ENCODE data around the gene R3HDM1.
A peak's percentile ranks its signal among the peaks of the same experiment; 100 is the strongest.
"Not testable (repeated sequence)": the region's sequence is repeated elsewhere in the genome, so short reads cannot be mapped to it uniquely, and the experiment has no call there.

The R3HDM1 gene

GRCh38 chr2:135647836-135648579, 116.7 kb downstream of the R3HDM1 start:
- no peak for DNase-seq

- no peak for DNase-seq
Measured at GRCh38 chr2:135650721-135651120, 119.4 kb downstream of the R3HDM1 start.

GRCh38 chr2:135651717-135652116, 120.4 kb downstream of the R3HDM1 start:
- no peak for DNase-seq

GRCh38 chr2:135654239-135654638, 123.0 kb downstream of the R3HDM1 start:
- not testable (repeated sequence) for DNase-seq

DNA sequence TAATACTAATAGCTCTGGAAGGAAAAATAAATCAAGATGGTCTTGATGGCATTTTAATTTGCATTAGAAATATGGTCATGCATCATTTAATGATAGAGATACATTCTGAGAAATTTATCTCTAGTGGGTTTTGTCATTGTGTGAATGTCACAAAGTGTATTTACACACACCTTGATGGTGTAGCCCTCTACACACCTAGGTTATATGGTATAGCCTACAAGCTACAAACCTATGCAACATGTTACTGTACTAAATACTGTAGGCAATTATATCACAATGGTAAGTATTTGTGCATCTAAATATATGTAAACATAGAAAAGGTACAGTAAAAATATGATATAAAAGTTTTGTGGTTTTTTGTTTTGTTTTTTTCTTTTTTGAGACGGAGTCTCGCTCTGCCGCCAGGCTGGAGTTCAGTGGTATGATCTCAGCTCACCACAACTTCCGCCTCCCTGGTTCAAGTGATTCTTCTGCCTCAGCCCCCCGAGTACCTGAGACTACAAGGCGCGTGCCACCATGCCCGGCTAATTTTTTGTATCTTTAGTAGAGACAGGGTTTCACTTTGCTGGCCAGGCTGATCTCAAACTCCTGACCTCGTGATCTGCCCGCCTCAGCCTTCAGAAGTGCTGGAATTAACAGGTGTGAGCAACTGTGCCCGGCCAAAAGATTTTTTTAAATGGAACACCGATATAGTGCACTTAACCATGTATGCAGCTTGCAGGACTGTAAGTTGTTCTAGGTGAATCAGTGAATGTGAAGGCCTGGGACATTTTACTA, 126.7 kb downstream of the R3HDM1 start:
- no peak for DNase-seq

DNA sequence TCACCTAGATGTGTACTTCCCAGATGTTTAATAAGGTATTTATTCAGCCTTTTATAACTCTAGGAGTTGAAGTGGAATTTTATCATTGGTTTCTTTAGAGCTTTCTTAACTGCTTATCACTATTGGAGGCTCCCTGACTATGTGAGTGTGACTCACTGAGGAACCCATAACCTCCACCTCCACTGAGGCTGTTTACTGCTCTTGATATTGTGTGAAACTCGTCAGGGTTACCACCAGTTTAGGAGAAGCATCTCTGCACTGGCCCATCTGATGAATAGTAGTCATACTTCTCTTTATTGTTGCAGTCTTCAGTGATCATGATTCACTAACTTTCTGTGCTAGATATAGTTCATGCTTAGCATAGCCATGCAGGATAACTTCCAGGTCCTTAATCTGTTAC, 130.8 kb downstream of the R3HDM1 start:
- no peak for DNase-seq

GRCh38 chr2:135663148-135663700, 131.9 kb downstream of the R3HDM1 start:
- DNase-seq: no peak

GRCh38 chr2:135664623-135665068, 133.4 kb downstream of the R3HDM1 start:
- DNase-seq: no peak

DNA sequence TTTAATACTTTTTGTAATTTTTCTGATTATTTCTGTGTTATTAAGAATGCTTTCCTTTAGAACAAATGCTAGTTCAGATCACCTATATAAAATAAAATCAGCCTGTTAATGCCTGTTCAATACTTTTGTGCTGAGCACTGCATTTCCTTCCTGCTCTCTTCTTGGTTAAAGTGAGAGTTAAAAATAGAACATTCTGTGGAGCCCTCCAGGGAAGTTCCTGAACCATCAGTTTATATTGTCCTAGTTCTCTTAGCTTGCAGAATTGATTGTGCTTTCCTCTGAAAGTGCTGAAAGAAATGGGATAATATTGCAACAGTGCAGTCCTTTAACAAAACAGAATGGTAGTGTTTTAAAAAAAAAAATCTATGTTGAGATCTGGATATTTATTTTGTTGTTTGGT, 135.8 kb downstream of the R3HDM1 start:
- no peak for DNase-seq

DNA sequence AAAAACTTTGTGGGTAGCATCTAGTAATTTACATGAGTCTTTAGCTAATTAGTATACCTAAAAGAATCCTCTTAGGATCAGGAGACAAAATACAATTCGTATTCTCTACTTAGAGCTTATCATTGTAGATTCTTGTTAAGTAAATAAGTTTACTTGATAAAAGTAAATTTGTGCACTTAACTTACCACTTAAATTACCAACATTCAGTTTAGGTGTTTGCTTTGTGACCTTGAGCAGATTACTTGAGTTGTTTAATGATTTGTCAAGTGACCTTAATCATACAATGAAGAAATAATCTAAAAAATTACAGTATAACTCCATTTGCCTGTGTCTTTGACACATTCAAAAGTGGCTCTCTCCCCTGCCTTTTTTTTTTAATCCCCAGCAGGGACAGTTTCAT, 143.2 kb downstream of the R3HDM1 start:
- no peak for DNase-seq

DNA sequence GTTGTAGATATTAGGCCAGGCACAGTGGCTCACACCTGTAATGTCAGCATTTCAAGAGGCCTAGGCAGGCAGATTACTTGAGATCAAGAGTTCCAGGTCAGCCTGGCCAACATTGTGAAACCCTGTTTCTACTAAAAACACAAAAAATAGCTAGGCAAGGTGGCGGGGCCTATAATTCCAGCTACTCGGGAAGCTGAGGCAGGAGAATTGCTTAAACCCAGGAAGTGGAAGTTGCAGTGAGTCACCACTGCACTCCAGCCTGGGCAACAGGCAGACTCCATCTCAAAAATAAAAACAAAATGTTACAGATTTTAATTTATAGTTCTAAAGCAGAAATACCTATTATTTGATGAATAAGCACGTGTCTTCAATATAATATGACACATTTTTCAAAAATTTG, 144.7 kb downstream of the R3HDM1 start:
- no peak for DNase-seq

GRCh38 chr2:135679125-135679524, 147.8 kb downstream of the R3HDM1 start:
- DNase-seq: no peak

GRCh38 chr2:135685361-135685760, 154.1 kb downstream of the R3HDM1 start:
- DNase-seq: no peak

DNA sequence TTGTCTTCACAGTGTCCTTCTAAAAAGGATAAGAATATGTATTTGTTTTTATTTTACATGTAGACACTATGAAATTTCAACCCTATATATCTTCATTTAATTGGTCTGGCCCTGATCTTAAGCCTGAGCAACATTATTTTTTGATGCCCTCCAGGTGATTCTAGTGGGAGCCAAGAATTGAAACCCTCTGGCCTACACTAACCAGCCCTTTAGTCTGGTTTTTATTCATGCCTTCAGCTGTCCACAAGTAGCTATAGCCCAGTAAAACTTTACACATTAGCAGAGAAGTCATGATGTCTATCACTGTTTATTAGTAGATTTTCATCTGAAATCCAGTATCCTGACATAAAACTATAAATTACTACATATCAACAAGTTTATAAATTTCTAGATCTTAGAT, 157.7 kb downstream of the R3HDM1 start:
- DNase-seq: no peak

GRCh38 chr2:135689679-135690078, 158.4 kb downstream of the R3HDM1 start:
- no peak for DNase-seq

GRCh38 chr2:135694711-135695110, 163.4 kb downstream of the R3HDM1 start:
- DNase-seq: peak; percentile 26

DNA sequence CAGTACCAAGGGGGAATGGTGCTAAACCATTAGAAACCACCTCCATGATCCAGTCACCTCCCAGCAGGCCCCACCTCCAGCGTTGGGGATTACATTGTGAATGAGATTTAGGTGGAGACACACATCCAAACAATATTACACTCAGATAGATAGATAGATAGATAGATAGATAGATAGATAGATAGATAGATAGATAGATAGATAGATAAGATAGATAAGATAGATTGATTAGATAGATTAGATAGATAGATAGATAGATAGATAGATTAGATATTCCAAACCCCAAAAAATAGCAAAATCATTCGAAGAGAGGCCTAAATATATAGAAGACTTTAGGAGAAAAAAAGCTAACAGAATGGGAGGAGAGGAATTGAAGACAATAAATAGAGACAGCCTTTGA, 167.6 kb downstream of the R3HDM1 start:
- DNase-seq: no peak

GRCh38 chr2:135701442-135701841, 170.2 kb downstream of the R3HDM1 start:
- DNase-seq: no peak

GRCh38 chr2:135703300-135703699, 172.0 kb downstream of the R3HDM1 start:
- no peak for DNase-seq

DNA sequence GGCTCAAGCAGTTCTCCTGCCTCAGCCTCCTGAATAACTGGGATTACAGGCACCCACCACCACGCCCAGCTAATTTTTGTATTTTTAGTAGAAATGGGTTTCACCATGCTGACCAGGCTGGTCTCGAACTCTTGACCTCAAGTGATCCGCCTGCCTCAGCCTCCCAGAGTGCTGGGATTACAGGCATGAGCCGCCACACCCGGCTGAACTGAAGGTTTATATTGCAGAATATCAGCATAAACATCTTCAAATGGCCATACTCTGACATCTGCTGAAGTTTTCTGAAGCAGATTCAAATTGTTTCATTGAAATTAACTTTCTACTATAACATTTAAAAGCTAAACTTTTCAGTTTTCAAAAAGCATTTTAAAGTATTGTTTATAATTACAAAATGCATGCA, 172.8 kb downstream of the R3HDM1 start:
- not testable (repeated sequence) for DNase-seq

- no peak for DNase-seq
Measured at GRCh38 chr2:135708159-135708558, 176.9 kb downstream of the R3HDM1 start.

DNA sequence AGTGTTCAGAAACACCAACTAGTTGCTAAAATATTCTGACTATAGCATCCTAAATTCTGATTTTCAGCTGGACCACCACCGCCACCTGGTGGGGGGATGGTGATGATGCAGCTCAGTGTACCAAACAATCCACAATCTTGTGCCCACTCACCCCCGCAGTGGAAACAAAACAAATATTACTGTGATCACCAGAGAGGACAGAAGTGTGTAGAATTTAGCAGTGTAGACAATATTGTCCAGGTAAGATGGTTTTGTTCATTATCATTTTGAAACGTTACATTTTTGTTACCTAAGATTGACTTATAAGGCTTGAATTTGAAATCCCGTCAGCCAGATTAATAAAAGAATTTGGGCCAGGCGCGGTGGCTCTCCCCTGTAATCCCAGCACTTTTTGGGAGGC, 178.7 kb downstream of the R3HDM1 start:
- DNase-seq: no peak

DNA sequence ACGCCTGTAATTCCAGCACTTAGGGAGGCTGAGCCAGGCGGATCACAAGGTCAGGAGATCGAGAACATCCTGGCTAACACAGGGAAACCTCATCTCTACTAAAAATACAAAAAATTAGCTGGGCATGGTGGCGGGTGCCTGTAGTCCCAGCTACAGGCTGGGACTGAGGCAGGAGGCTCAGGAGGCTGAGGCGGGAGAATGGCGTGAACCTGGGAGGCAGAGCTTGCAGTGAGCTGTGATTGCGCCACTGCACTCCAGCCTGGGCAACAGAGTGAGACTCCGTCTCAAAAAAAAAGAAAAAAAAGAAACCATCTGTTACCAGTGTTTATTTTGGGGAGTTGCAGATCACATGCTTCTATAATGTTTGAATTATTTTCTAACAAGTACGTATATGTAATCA, 183.8 kb downstream of the R3HDM1 start:
- DNase-seq: not testable (repeated sequence)

Data from NCI-H2029 (cell line).